K562 (cell line): ENCODE results near the gene GLG1. TPM values are rescaled to one million over a fixed set of nuclear protein-coding genes. Genes with fewer than 3 reads are reported as not detected.

ENCODE experiments used
- ATAC-seq: fragments of 200-7000 bp; cut with Tn5 transposase; 3 replicates; pipeline ENCODE4 v1.9.1; 2020; ENCODE audit warnings: moderate library complexity
- BruUV-seq: library from RNA; stranded (reverse); fragments of 400-500 nt; replicated peaks from 2 replicates; lab custom pipeline; 2021; lab: Mats Ljungman, UMichigan
- CTCF ChIA-PET: fragments of 300-600 bp; formaldehyde crosslinking; extraction: SDS; loops from one replicate; lab custom pipeline; 2021; ENCODE audit warnings: low intra/inter-chr PET ratio; lab: Yijun Ruan, JAX
- POLR2A ChIA-PET: fragments of 300-600, 350-650 bp; sonication (Branson Sonifier 250); formaldehyde crosslinking; extraction: SDS; loops from one replicate; lab custom pipeline; 2021; ENCODE audit warnings: antibody characterized with exemption, inconsistent platforms; lab: Yijun Ruan, JAX
- DNase-seq, 4 experiments: peaks; one replicate each; pipeline versions ENCODE4 v3.0.0 to v3.0.0-alpha.2; 2011 to 2018; ENCODE audit warnings: low spot score in 3 of 4, mixed read lengths in 3 of 4; ENCODE audit errors: extremely low read depth in 1 of 4
- FAIRE-seq: peaks from 2 replicates; lab custom pipeline; 2011; peaks lifted over from hg19 to GRCh38; lab: Jason Lieb, UNC
- H2AFZ ChIP-seq: 2 replicates; pipeline ENCODE4 v1.6.0; 2011; ENCODE audit warnings: low read depth, low read length, control low read depth, inconsistent platforms
- H3K27ac ChIP-seq: fragments of 200-600 bp; 3 replicates; pipeline ENCODE4 v1.8.0; 2011; ENCODE audit warnings: low read depth, mild to moderate bottlenecking, control low read depth, inconsistent platforms, low read length, moderate library complexity, mixed read lengths; ENCODE audit errors: extremely low read depth
- H3K27me3 ChIP-seq, 2 experiments: fragments of 300-600 bp in 1 of 2; 2 replicates in 1 of 2; 3 replicates in 1 of 2; pipeline versions ENCODE4 v1.6.0 to v1.8.0; 2011; ENCODE audit warnings: inconsistent platforms in 2 of 2, low read length in 2 of 2, mild to moderate bottlenecking in 1 of 2, mixed read lengths in 1 of 2, moderate library complexity in 1 of 2; ENCODE audit not compliant: control insufficient read depth in 2 of 2, insufficient read depth in 2 of 2
- H3K36me3 ChIP-seq: fragments of 300-600 bp; 3 replicates; pipeline ENCODE4 v1.8.0; 2011; ENCODE audit warnings: mild to moderate bottlenecking, low read length, inconsistent platforms; ENCODE audit not compliant: control insufficient read depth, insufficient read depth
- H3K4me1 ChIP-seq, 2 experiments: fragments of 200-600 bp in 1 of 2; replicated peaks in 1 of 2; 2 replicates in 1 of 2; 3 replicates in 1 of 2; pipeline versions ENCODE4 v1.5.1 to v1.8.0; 2011; ENCODE audit warnings: inconsistent platforms in 2 of 2, low read length in 2 of 2, mild to moderate bottlenecking in 1 of 2, mixed read lengths in 1 of 2, moderate library complexity in 1 of 2; ENCODE audit not compliant: control insufficient read depth in 2 of 2, insufficient read depth in 2 of 2
- H3K4me2 ChIP-seq: 2 replicates; pipeline ENCODE4 v1.6.1; 2011; ENCODE audit warnings: low read length, control low read depth, inconsistent platforms, mixed read lengths; ENCODE audit not compliant: insufficient read depth
- H3K4me3 ChIP-seq: fragments of 200-600 bp; sonication (generic), shearing (Covaris generic); 2 replicates; pipeline ENCODE4 v1.5.1; 2016; ENCODE audit warnings: control low read depth, inconsistent platforms
- H3K79me2 ChIP-seq: fragments of 200-600 bp; 3 replicates; pipeline ENCODE4 v1.8.0; 2011; ENCODE audit warnings: low read length, inconsistent platforms; ENCODE audit not compliant: control insufficient read depth, insufficient read depth
- H3K9ac ChIP-seq, 2 experiments: 2 replicates each; pipeline versions ENCODE4 v1.6.0 to v1.6.1; 2011; ENCODE audit warnings: low read depth in 2 of 2, low read length in 2 of 2, control low read depth in 1 of 2, inconsistent platforms in 1 of 2, mild to moderate bottlenecking in 1 of 2, mixed read lengths in 1 of 2; ENCODE audit not compliant: insufficient read depth in 1 of 2
- H3K9me1 ChIP-seq: one replicate; pipeline ENCODE4 v1.6.0; 2011; ENCODE audit warnings: inconsistent platforms, mild to moderate bottlenecking, low read length, moderate library complexity; ENCODE audit not compliant: control insufficient read depth, insufficient read depth
- H3K9me3 ChIP-seq: replicated peaks from 2 replicates; pipeline ENCODE4 v1.5.1; 2011; ENCODE audit warnings: low read depth, low read length, inconsistent platforms; ENCODE audit not compliant: control insufficient read depth, insufficient read depth
- H4K20me1 ChIP-seq: replicated peaks from 2 replicates; pipeline ENCODE4 v1.6.1; 2011; ENCODE audit warnings: low read length, inconsistent platforms, mixed read lengths; ENCODE audit not compliant: control insufficient read depth, insufficient read depth
- ARID1B ChIP-seq: fragments of 450-650 bp; IDR thresholded peaks from 2 replicates; pipeline ENCODE4 v1.6.1; 2016; ENCODE audit warnings: antibody characterized with exemption, mild to moderate bottlenecking, inconsistent platforms
- ETV5 ChIP-seq: sonication (generic); formaldehyde crosslinking; IDR thresholded peaks from 2 replicates; pipeline ENCODE4 v1.4.0; 2020; ENCODE audit warnings: low read depth, mild to moderate bottlenecking, missing genetic modification reagents
- GTF2A2 ChIP-seq: IDR thresholded peaks from 2 replicates; pipeline ENCODE4 v1.6.1; 2016; ENCODE audit warnings: mild to moderate bottlenecking, missing genetic modification characterization, missing compliant biosample characterization
- HCFC1 ChIP-seq: IDR thresholded peaks from 2 replicates; pipeline ENCODE4 v1.6.1; 2012; ENCODE audit warnings: low read depth, low read length, improper control_type of control experiment
- HOXB6 ChIP-seq: fragments of 250-450 bp; sonication (Bioruptor Pico); IDR thresholded peaks from 2 replicates; pipeline ENCODE4 v1.5.1; 2022; ENCODE audit warnings: mild to moderate bottlenecking, borderline replicate concordance
- LEF1 ChIP-seq: fragments of 450-650 bp; IDR thresholded peaks from 2 replicates; pipeline ENCODE4 v1.6.1; 2016; ENCODE audit warnings: mild to moderate bottlenecking
- POLR2AphosphoS5 ChIP-seq: IDR thresholded peaks from 2 replicates; pipeline ENCODE4 v1.6.1; 2011; ENCODE audit warnings: mild to moderate bottlenecking, low read depth, low read length, moderate library complexity; ENCODE audit not compliant: control insufficient read depth, insufficient read depth
- POLR2B ChIP-seq: fragments of 450-650 bp; IDR thresholded peaks from 2 replicates; pipeline ENCODE4 v1.6.1; 2018; ENCODE audit warnings: low read depth; ENCODE audit not compliant: partially characterized antibody
- SIN3B ChIP-seq: fragments of 450-650 bp; IDR thresholded peaks from 2 replicates; pipeline ENCODE4 v1.6.1; 2017; ENCODE audit warnings: low read depth, mild to moderate bottlenecking, moderate library complexity
- SIRT6 ChIP-seq: IDR thresholded peaks from one replicate; pipeline ENCODE4 v1.6.1; 2012; ENCODE audit warnings: low read depth, mild to moderate bottlenecking, control low read depth, inconsistent platforms, low read length, moderate library complexity
- TAL1 ChIP-seq: fragments of 450-650 bp; IDR thresholded peaks from 2 replicates; pipeline ENCODE4 v1.6.1; 2016; ENCODE audit warnings: mild to moderate bottlenecking
- ZFP1 ChIP-seq: fragments of 450-650 bp; formaldehyde crosslinking; IDR thresholded peaks from 2 replicates; pipeline ENCODE4 v1.4.0; 2020; ENCODE audit warnings: mild to moderate bottlenecking, mixed read lengths
- ZKSCAN1 ChIP-seq: fragments of 150-350 bp; IDR thresholded peaks from 2 replicates; pipeline ENCODE4 v1.6.1; 2016; ENCODE audit warnings: low read depth, low read length
- ZNF165 ChIP-seq: fragments of 250-450 bp; sonication (Bioruptor Pico); IDR thresholded peaks from 2 replicates; pipeline ENCODE4 v1.4.0; 2020; ENCODE audit warnings: borderline replicate concordance
- ZNF589 ChIP-seq: fragments of 200-800 bp; sonication (Bioruptor generic); IDR thresholded peaks from 2 replicates; pipeline ENCODE4 v1.6.1; 2016; ENCODE audit warnings: low read depth, missing genetic modification characterization, missing compliant biosample characterization
- ZNF75A ChIP-seq: fragments of 450-650 bp; formaldehyde crosslinking; IDR thresholded peaks from 2 replicates; pipeline ENCODE4 v1.4.0; 2020; ENCODE audit warnings: mild to moderate bottlenecking
- ZNF79 ChIP-seq: fragments of 250-450 bp; sonication (Bioruptor Pico); IDR thresholded peaks from 2 replicates; pipeline ENCODE4 v1.4.0; 2020; ENCODE audit warnings: low read depth, mild to moderate bottlenecking, moderate library complexity
- WGBS: fragments of 100-300 bp; shearing (Covaris generic); methylation state at CpG from one replicate; pipeline ENCODE4 v1.1.6; 2016; ENCODE audit warnings: low coverage, mixed read lengths; ENCODE audit not compliant: insufficient coverage; ENCODE audit errors: missing lambda C conversion rate; 5-methylcytosine and 5-hydroxymethylcytosine counted together
- in situ Hi-C: fragments of 300-500 bp; cut with MboI; formaldehyde crosslinking; loops from 4 replicates; pipeline ENCODE4 v1.15.0; 2018; ENCODE audit warnings: inconsistent platforms, mixed read lengths
- intact Hi-C: fragments of 100-400 bp; cut with micrococcal nuclease; formaldehyde crosslinking; loops from 2 replicates; pipeline ENCODE4 v1.14.2; 2022
- polyA plus RNA-seq, 8 experiments: library from polyadenylated mRNA; depleted of rRNA in 4 of 8; stranded (reverse) in 5 of 8; unstranded in 3 of 8; fragments of >200 nt; fragmentation: Nextera tagmentation in 2 of 8; fragmentation: Illumina TruSeq in 1 of 8; extraction: Ambion mirVana in 2 of 8; extraction: Trizol in 1 of 8; gene quantifications; 2 replicates each; pipeline versions ENCODE4 v1.2.1 to v1.2.3, GENCODE V29; 2011 to 2014; ENCODE audit warnings: inconsistent platforms in 1 of 8, missing spikeins in 1 of 8
- total RNA-seq, 7 experiments: library from RNA; depleted of rRNA in 6 of 7; stranded (reverse); fragments of >200 nt in 6 of 7; fragmentation: Illumina TruSeq in 2 of 7; extraction: Trizol in 2 of 7; gene quantifications; 2 replicates each; pipeline versions ENCODE4 v1.2.1 to v1.2.3, GENCODE V29; 2011 to 2021; ENCODE audit warnings: low replicate concordance in 1 of 7
- TF ChIP-seq, protein P1 (sequence below), 2 experiments: fragments of 250-450 bp in 1 of 2; fragments of 450-650 bp in 1 of 2; sonication (Bioruptor Pico) in 1 of 2; IDR thresholded peaks; 2 replicates each; pipeline versions ENCODE4 v1.6.1 to v1.8.0; 2016 to 2021; ENCODE audit warnings: mild to moderate bottlenecking in 2 of 2, moderate library complexity in 2 of 2, missing compliant biosample characterization in 1 of 2, missing genetic modification characterization in 1 of 2

The GLG1 gene
- total and polyA plus RNA-seq, 9 of the 15 experiments (the other 6 are each of a cell fraction or from before 2014, with no cell fraction given) = 6.2 to 36.0 (median 23.6) TPM

DNA sequence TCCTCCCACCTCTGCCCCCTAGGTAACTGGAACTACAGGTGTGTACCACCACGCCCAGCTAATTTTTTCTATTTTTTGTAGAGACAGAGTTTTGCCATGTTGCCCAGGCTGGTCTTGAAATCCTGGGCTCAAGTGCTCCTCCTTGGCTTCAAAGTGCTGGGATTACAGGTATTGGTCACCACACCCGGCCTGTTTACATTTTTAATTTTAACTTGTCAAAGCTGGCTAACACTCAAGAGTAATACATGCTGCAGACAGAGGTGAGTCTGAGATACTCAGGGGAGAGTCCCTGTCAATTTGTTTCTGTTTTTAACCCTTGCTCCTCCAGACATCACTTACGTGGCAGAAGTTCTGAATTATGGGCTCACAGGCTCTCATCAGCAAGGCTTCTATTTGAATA is 134.9 kb downstream of the GLG1 start:
- CTCF ChIA-PET = no interaction called here
- Histone ChIP-seq H4K20me1 (no peaks in the 10 kb centered on the region), H3K9me1 (no peaks in the 10 kb centered on the region), H3K4me1 (no peaks in the 10 kb centered on the region), H3K27me3 (no peaks in the 10 kb centered on the region), H3K36me3 (peaks cover 64% of the 10 kb centered on the region; the same call in 2 of the 3 replicates), H3K9me3 (no peaks in the 10 kb centered on the region), H3K4me3 (no peak overlapping the region), H3K27ac (no peak overlapping the region)
- DNase-seq = no peak
- WGBS = 96% methylated on average over 3 of the region's 3 CpGs
- intact Hi-C loops = no loop called here
- no peak for FAIRE-seq
- BruUV-seq = no TSS peak
- ATAC-seq = no peak
- TF ChIP-seq ARID1B (no peak), GTF2A2 (tag) (no peak)
- TF ChIP-seq, all 486 proteins: peak for 0
- Histone ChIP-seq H3K9ac (no peak overlapping the region), H2AFZ (no peak overlapping the region), H3K79me2 (no peaks in the 10 kb centered on the region), H3K4me2 (no peak overlapping the region)
- POLR2A ChIA-PET = no interaction called here
- in situ Hi-C loops = no loop called here

DNA sequence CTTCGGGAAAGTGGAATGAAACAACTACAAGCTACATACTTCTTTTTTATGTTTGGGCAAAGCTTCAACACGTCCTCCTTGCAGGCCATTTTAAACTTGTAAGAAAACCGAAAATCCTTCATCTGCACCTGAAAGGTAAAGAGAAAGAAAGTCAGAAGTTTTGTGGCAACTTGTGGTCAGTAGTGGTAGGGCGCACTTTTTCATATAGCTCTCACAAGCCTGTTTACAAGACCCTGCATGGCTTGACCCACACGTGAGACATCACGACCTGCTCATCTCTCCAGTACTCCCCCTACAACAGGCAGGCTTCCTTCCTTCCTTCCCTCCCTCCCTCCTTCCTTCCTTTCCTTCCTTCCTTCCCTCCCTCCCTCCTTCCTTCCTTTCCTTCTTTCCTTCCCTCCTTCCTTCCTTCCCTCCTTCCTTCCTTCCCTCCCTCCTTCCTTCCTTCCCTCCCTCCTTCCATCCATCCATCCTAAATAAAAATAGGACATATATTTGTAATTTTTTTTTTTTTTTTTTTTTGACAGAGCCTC is 136.9 kb downstream of the GLG1 start:
- H3K27ac ChIP-seq = no peak overlapping the region
- no peaks in the 10 kb centered on the region for H3K9me3 ChIP-seq
- no peaks in the 10 kb centered on the region for H3K4me1 ChIP-seq
- H4K20me1 ChIP-seq = no peaks in the 10 kb centered on the region
- intact Hi-C loops = no loop called here
- no peaks in the 10 kb centered on the region for H3K79me2 ChIP-seq
- no peak overlapping the region for H3K9ac ChIP-seq
- BruUV-seq = no TSS peak
- FAIRE-seq (no peak), DNase-seq (no peak), ATAC-seq (no peak)
- 70% methylated on average over 5 of the region's 6 CpGs for WGBS
- POLR2A ChIA-PET = no interaction called here
- CTCF ChIA-PET = no interaction called here
- H3K36me3 ChIP-seq = peaks cover 66% of the 10 kb centered on the region; the same call in 2 of the 3 replicates
- no peaks in the 10 kb centered on the region for H3K9me1 ChIP-seq
- H2AFZ ChIP-seq = no peak overlapping the region
- H3K27me3 ChIP-seq = no peaks in the 10 kb centered on the region
- in situ Hi-C loops = no loop called here
- no peak overlapping the region for H3K4me2 ChIP-seq
- no peak overlapping the region for H3K4me3 ChIP-seq
- TF ChIP-seq ETV5 (CRISPR knock-in tag) = no peak
- no peak for TF ChIP-seq ZNF79 (CRISPR knock-in tag)
- TF ChIP-seq SIN3B = no peak
- no peak for TF ChIP-seq ZNF75A (CRISPR knock-in tag)
- TF ChIP-seq, protein P1, sequence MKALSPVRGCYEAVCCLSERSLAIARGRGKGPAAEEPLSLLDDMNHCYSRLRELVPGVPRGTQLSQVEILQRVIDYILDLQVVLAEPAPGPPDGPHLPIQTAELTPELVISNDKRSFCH (CRISPR knock-in tag; IDR thresholded peaks at IDR 0.05) = no peak
- TF ChIP-seq, protein P1 (tag; IDR thresholded peaks at IDR 0.05) = no peak
- no peak for TF ChIP-seq POLR2AphosphoS5
- TF ChIP-seq ZNF165 = no peak
- TF ChIP-seq TAL1 = no peak
- TF ChIP-seq LEF1 = no peak
- no peak for TF ChIP-seq SIRT6
- no peak for TF ChIP-seq POLR2B
- TF ChIP-seq ZKSCAN1 = no peak
- TF ChIP-seq ZNF589 = no peak
- TF ChIP-seq ZFP1 (CRISPR knock-in tag) = no peak
- TF ChIP-seq HOXB6 = no peak
- no peak for TF ChIP-seq HCFC1
